Left lung (tissue), 10 donors: ENCODE measurements around the gene USP6NL. TPM values are rescaled to one million over a fixed set of nuclear protein-coding genes. Genes with fewer than 3 reads are reported as not detected.

Source experiments
- ATAC-seq: fragments of 200-7000 bp; cut with Tn5 transposase; one replicate; pipeline ENCODE4 v1.9.1; 2020; ENCODE audit warnings: moderate library complexity
- DNase-seq, 4 donors: peaks; one replicate each; pipeline ENCODE4 v3.0.0-alpha.2; 2013 to 2020
- H3K27ac ChIP-seq, 2 donors: fragments of 200-600 bp; sonication (generic) in 1 of 2; one replicate each; pipeline versions ENCODE4 v1.5.0 to v1.8.0; 2020 to 2021
- H3K27me3 ChIP-seq, 2 donors: fragments of 200-600 bp; sonication (generic) in 1 of 2; one replicate each; pipeline versions ENCODE4 v1.5.0 to v1.8.0; 2020 to 2021
- H3K36me3 ChIP-seq, 2 donors: fragments of 200-600 bp; sonication (generic) in 1 of 2; one replicate each; pipeline versions ENCODE4 v1.5.0 to v1.8.0; 2020 to 2021
- H3K4me1 ChIP-seq, 2 donors: fragments of 200-600 bp; one replicate each; pipeline ENCODE4 v1.8.0; 2021
- H3K4me3 ChIP-seq, 2 donors: fragments of 200-600 bp; sonication (generic) in 1 of 2; one replicate each; pipeline versions ENCODE4 v1.5.0 to v1.8.0; 2020 to 2021; ENCODE audit warnings: mild to moderate bottlenecking in 1 of 2
- H3K9me3 ChIP-seq, 2 donors: fragments of 200-600 bp; sonication (generic) in 1 of 2; one replicate each; pipeline versions ENCODE4 v1.5.0 to v1.8.0; 2020 to 2021
- intact Hi-C, 2 donors: fragments of 100-400 bp; cut with DNase I; formaldehyde crosslinking; loops; one replicate each; pipeline versions ENCODE4 v1.11.2 to v1.14.2; 2022
- polyA plus RNA-seq, 6 donors: library from polyadenylated mRNA; unstranded; fragments of 120-200 nt; gene quantifications; one replicate each; pipeline ENCODE4 v1.2.1, GENCODE V29; 2013; ENCODE audit not compliant: insufficient read length in 6 of 6
- total RNA-seq, 2 donors: library from RNA; stranded (reverse); fragmentation: NEBNext Ultra II Directional; extraction: Animal tissue kit (Norgen Biotek cat#: 25700); gene quantifications; one replicate each; pipeline ENCODE4 v1.2.1, GENCODE V29; 2021
- TF ChIP-seq, protein P1 (sequence below), 2 donors: fragments of 200-600 bp; sonication (generic) in 1 of 2; IDR thresholded peaks; one replicate each; pipeline versions ENCODE4 v1.5.0 to v1.8.0; 2021; ENCODE audit warnings: antibody characterized with exemption in 2 of 2
- donor health status: DM: no; HTN: yes; CAD: no.
- donor health status: DM: no; HTN: no; CAD: no.

The USP6NL gene
- total and polyA plus RNA-seq, 8 donors, result 16.0 to 25.6 (median 24.0) TPM

DNA sequence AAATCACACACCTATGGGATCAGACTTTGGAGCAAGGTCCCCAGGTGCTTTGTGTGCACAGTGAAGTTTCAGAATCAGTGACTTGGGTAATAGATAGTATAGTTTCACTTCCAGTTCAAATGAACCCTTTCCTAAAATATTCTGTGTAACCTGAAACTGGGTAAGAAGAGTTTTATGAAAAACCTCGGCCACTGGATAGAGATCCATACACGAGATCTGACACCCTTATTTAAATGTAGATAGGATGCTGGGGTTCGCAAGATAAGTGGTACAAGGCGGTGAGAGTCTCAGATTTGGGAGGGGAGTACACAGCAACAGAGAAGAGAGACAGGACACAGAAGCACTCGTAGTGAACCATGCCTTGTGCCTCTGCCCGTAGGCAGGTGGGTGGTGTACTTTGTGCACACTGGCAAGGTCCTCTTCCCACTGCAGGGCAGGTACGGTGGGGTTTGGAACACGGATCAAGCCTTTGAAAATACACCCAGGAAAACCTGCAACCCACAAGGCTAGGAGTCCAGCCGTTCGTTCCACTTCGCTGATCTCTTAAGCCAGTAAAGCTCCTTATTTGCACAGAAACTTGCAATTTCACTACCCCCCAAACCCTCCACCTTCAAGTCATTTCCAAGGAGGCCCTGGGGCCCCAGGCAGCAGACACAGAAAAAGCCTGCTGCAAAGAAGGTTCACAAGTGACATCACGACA, 162.8 kb downstream of the USP6NL start:
- no peak overlapping the region for H3K27ac ChIP-seq
- no peak overlapping the region for H3K4me3 ChIP-seq
- no peaks in the 10 kb centered on the region for H3K36me3 ChIP-seq
- TF ChIP-seq, protein P1, sequence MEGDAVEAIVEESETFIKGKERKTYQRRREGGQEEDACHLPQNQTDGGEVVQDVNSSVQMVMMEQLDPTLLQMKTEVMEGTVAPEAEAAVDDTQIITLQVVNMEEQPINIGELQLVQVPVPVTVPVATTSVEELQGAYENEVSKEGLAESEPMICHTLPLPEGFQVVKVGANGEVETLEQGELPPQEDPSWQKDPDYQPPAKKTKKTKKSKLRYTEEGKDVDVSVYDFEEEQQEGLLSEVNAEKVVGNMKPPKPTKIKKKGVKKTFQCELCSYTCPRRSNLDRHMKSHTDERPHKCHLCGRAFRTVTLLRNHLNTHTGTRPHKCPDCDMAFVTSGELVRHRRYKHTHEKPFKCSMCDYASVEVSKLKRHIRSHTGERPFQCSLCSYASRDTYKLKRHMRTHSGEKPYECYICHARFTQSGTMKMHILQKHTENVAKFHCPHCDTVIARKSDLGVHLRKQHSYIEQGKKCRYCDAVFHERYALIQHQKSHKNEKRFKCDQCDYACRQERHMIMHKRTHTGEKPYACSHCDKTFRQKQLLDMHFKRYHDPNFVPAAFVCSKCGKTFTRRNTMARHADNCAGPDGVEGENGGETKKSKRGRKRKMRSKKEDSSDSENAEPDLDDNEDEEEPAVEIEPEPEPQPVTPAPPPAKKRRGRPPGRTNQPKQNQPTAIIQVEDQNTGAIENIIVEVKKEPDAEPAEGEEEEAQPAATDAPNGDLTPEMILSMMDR (IDR thresholded peaks at IDR 0.05), result no peak
- H3K27me3 ChIP-seq, result peaks cover 3 to 48% of the 10 kb centered on the region in 2 donors
- H3K4me1 ChIP-seq, result no peaks in the 10 kb centered on the region
- DNase-seq (no peak), ATAC-seq (no peak)
- H3K9me3 ChIP-seq, result no peaks in the 10 kb centered on the region
- intact Hi-C loops, result no loop called here

DNA sequence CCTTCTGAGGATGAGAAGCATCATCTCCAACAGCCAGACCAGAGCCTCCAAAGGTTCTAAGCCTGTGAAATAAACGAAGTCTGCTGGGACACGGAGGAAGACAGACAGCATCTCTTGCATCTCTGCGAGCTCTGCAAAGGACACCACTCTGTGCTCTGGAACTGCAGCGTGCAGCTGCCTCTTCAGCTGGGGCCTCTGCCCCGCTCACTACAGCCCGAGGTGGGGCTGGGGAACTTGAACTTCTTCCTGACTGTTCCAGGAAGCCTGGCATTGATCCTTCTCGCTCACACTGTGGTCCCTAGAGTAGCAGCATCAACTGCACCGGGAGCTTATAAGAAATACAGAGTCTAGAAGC, 163.3 kb downstream of the USP6NL start:
- Histone ChIP-seq H3K27ac (no peak overlapping the region), H3K36me3 (no peaks in the 10 kb centered on the region), H3K27me3 (peaks cover 3 to 48% of the 10 kb centered on the region in 2 donors), H3K4me1 (no peaks in the 10 kb centered on the region), H3K9me3 (no peaks in the 10 kb centered on the region), H3K4me3 (no peak overlapping the region)
- intact Hi-C loops, result no loop called here
- ATAC-seq, result no peak
- TF ChIP-seq, protein P1 (IDR thresholded peaks at IDR 0.05), result no peak
- DNase-seq, result no peak

DNA sequence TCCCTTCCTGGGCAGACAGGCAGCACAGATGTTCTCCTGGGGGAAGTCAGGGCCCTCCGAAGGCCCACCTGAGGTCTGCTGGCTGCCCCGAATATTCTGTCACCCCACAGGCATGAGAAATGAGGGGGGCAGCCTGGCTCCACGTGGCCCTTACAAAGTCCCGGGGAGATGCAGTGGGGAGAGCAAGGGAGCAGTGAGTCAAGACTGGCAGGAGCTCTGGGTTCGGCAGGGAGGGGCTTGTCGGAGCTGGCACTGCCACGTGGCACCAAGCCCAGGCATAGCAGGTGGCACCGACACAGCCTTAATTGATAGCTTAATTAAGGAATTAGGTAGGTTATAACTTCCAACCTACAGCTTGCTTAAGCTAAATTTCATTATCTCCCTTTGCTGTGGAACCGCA, 163.9 kb downstream of the USP6NL start:
- Histone ChIP-seq H3K36me3 (no peaks in the 10 kb centered on the region), H3K4me3 (no peak overlapping the region), H3K27ac (no peak overlapping the region), H3K4me1 (no peaks in the 10 kb centered on the region), H3K9me3 (no peaks in the 10 kb centered on the region), H3K27me3 (peaks cover 3 to 48% of the 10 kb centered on the region in 2 donors)
- TF ChIP-seq, protein P1 (IDR thresholded peaks at IDR 0.05), result no peak
- ATAC-seq (no peak), DNase-seq (no peak)
- intact Hi-C loops, result no loop called here

DNA sequence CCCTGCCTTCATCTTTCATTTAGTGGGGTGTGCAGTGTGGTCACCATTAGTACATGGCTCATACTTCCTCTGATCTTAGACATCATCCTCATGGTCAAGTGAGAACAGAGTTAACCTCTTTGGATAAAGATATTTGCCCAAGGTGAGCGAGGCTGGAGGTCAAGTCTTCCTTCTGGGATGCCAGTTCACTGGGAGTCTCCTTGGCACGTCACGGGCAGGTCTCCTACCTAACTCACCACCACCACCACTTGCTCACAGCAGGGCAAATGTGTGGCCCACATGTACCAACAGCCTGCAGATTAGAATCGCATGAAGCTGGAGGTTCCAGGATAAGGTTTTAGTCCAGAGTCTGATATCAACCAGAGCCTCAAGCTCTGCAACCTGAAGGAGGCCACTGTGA, 164.6 kb downstream of the USP6NL start:
- Histone ChIP-seq H3K36me3 (no peaks in the 10 kb centered on the region), H3K4me3 (no peak overlapping the region), H3K27ac (no peak overlapping the region), H3K9me3 (no peaks in the 10 kb centered on the region), H3K4me1 (no peaks in the 10 kb centered on the region), H3K27me3 (peaks cover 3 to 48% of the 10 kb centered on the region in 2 donors)
- TF ChIP-seq, protein P1 (IDR thresholded peaks at IDR 0.05), result no peak
- ATAC-seq, result no peak
- intact Hi-C loops, result no loop called here
- DNase-seq, result no peak

DNA sequence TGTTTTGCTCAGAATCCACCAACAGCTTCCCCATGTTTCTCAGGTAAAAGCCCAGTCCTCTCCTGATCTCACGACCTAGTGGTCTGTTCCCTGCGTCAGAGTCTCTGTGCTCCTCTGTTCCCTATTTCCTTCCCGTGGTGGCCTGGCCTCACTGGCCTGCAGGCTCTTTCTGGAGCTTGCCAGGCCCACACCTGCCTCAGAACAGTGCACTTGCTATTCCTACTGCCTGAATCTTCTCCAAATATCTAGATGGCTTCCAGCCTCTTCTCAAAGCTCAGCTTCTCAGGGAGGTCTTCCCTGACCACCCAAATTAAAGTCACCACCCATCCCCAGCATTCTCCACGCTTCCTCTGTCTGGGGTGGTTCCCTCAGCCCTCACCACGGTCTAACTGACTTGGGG, 165.3 kb downstream of the USP6NL start:
- no peaks in the 10 kb centered on the region for H3K36me3 ChIP-seq
- no peak overlapping the region for H3K27ac ChIP-seq
- no peaks in the 10 kb centered on the region for H3K9me3 ChIP-seq
- TF ChIP-seq, protein P1 (IDR thresholded peaks at IDR 0.05), result no peak
- ATAC-seq (no peak), DNase-seq (no peak)
- intact Hi-C loops, result no loop called here
- H3K27me3 ChIP-seq, result peaks cover 3 to 48% of the 10 kb centered on the region in 2 donors
- H3K4me3 ChIP-seq, result no peak overlapping the region
- no peaks in the 10 kb centered on the region for H3K4me1 ChIP-seq
